Coronary artery (tissue), 2 donors: ENCODE data around the gene MUC2.

Experiments
- DNase-seq: peaks from one replicate; pipeline ENCODE4 v3.0.0-alpha.2; 2017; ENCODE audit warnings: low spot score
- H3K27ac ChIP-seq, 2 donors: fragments of 200-600 bp; sonication (generic); one replicate each; pipeline ENCODE4 v1.5.1; 2016 to 2019
- H3K4me3 ChIP-seq: fragments of 200-600 bp; sonication (generic); 2 replicates; pipeline ENCODE4 v1.5.1; 2016; ENCODE audit warnings: mild to moderate bottlenecking, moderate library complexity
- CTCF ChIP-seq: fragments of 200-600 bp; sonication (generic); IDR thresholded peaks from one replicate; pipeline ENCODE4 v1.5.1; 2019; ENCODE audit warnings: antibody characterized with exemption

MUC2 gene

GRCh38 chr11:1033016-1033798 is 41.5 kb upstream of the MUC2 start:
- no peak overlapping the region for H3K4me3 ChIP-seq
- no peak overlapping the region for H3K27ac ChIP-seq
- TF ChIP-seq CTCF = no peak
- no peak for DNase-seq

GRCh38 chr11:1034001-1034400 is 40.7 kb upstream of the MUC2 start:
- TF ChIP-seq CTCF = no peak
- DNase-seq = no peak
- Histone ChIP-seq H3K27ac (no peak overlapping the region), H3K4me3 (no peak overlapping the region)

- TF ChIP-seq CTCF = no peak
- H3K4me3 ChIP-seq = no peak overlapping the region
- DNase-seq = no peak
- no peak overlapping the region for H3K27ac ChIP-seq
Measured at GRCh38 chr11:1034456-1035295, 40.0 kb upstream of the MUC2 start.

- TF ChIP-seq CTCF = no peak
- no peak for DNase-seq
- Histone ChIP-seq H3K4me3 (no peak overlapping the region), H3K27ac (no peak overlapping the region)
Measured at GRCh38 chr11:1035577-1036283, 38.9 kb upstream of the MUC2 start.

- TF ChIP-seq CTCF = no peak
Measured at GRCh38 chr11:1036303-1036923, 38.3 kb upstream of the MUC2 start, which contains the start of gene MUC6. Gene MUC6, minus strand, starts transcription at chr11:1036718. Its CDS starts 63 bp downstream, at chr11:1036655.

GRCh38 chr11:1036931-1037330 is 37.7 kb upstream of the MUC2 start:
- DNase-seq = no peak
- TF ChIP-seq CTCF = no peak
- Histone ChIP-seq H3K4me3 (no peak overlapping the region), H3K27ac (no peak overlapping the region)

More at GRCh38 chr11:1036303-1036923, 38.3 kb upstream of the MUC2 start, which contains the start of gene MUC6:
- H3K4me3 ChIP-seq = no peak within 1 kb of the TSS
- no peak within 1 kb of the TSS for H3K27ac ChIP-seq
- no peak for DNase-seq
